ENCODE data around the gene DUOXA1.
"Not testable (repeated sequence)": the region's sequence is repeated elsewhere in the genome, so short reads cannot be mapped to it uniquely, and the experiment has no call there.

Gene DUOXA1

GRCh38 chr15:45093013-45093412 is 36.7 kb downstream of the DUOXA1 start:
- no peak for DNase-seq (ENCODE audit: low read depth in 1 of 2, low spot score in 1 of 2)

GRCh38 chr15:45091576-45091975 is 38.1 kb downstream of the DUOXA1 start:
- no peak for DNase-seq (ENCODE audit: low read depth in 1 of 2, low spot score in 1 of 2)

- no peak for DNase-seq (ENCODE audit: low read depth in 1 of 2, low spot score in 1 of 2)
Observed at GRCh38 chr15:45091161-45091560, 38.5 kb downstream of the DUOXA1 start.

- no peak for DNase-seq (ENCODE audit: low read depth in 1 of 2, low spot score in 1 of 2)
Observed at GRCh38 chr15:45089712-45090373, 39.8 kb downstream of the DUOXA1 start.

- DNase-seq (ENCODE audit: low read depth in 1 of 2, low spot score in 1 of 2), result no peak
Observed at GRCh38 chr15:45088801-45089711, 40.6 kb downstream of the DUOXA1 start.

- no peak for DNase-seq (ENCODE audit: low read depth in 1 of 2, low spot score in 1 of 2)
Observed at GRCh38 chr15:45087513-45087912, 42.2 kb downstream of the DUOXA1 start.

- DNase-seq (ENCODE audit: low read depth in 1 of 2, low spot score in 1 of 2), result no peak
Observed at GRCh38 chr15:45084163-45084562, 45.5 kb downstream of the DUOXA1 start.

GRCh38 chr15:45083223-45083622 is 46.5 kb downstream of the DUOXA1 start:
- DNase-seq (ENCODE audit: low read depth in 1 of 2, low spot score in 1 of 2), result no peak

GRCh38 chr15:45082412-45082811 is 47.3 kb downstream of the DUOXA1 start:
- DNase-seq (ENCODE audit: low read depth in 1 of 2, low spot score in 1 of 2), result not testable (repeated sequence)

GRCh38 chr15:45080593-45080992 is 49.1 kb downstream of the DUOXA1 start:
- not testable (repeated sequence) for DNase-seq (ENCODE audit: low read depth in 1 of 2, low spot score in 1 of 2)

- DNase-seq (ENCODE audit: low read depth in 1 of 2, low spot score in 1 of 2), result not testable (repeated sequence)
Observed at GRCh38 chr15:45079628-45080246, 49.9 kb downstream of the DUOXA1 start.

GRCh38 chr15:45079201-45079600 is 50.5 kb downstream of the DUOXA1 start:
- DNase-seq (ENCODE audit: low read depth in 1 of 2, low spot score in 1 of 2), result not testable (repeated sequence)

GRCh38 chr15:45077391-45077790 is 52.3 kb downstream of the DUOXA1 start:
- not testable (repeated sequence) for DNase-seq (ENCODE audit: low read depth in 1 of 2, low spot score in 1 of 2)

GRCh38 chr15:45075440-45076320 is 54.0 kb downstream of the DUOXA1 start:
- not testable (repeated sequence) for DNase-seq (ENCODE audit: low read depth in 1 of 2, low spot score in 1 of 2)

- not testable (repeated sequence) for DNase-seq (ENCODE audit: low read depth in 1 of 2, low spot score in 1 of 2)
Observed at GRCh38 chr15:45073602-45074001, 56.1 kb downstream of the DUOXA1 start.

- not testable (repeated sequence) for DNase-seq (ENCODE audit: low read depth in 1 of 2, low spot score in 1 of 2)
Observed at GRCh38 chr15:45069942-45070360, 59.7 kb downstream of the DUOXA1 start.

All from stimulated activated CD4-positive, alpha-beta T cell treated with anti-CD3 and anti-CD28 coated beads, Interleukin-15, amount 100 ng/mL, for 1 hour (primary cell).